Fibroblast of mammary gland (primary cell): ENCODE measurements around the gene NTM.

ENCODE experiments used
- DNase-seq: peaks from one replicate; pipeline ENCODE4 v3.0.0-alpha.2; 2010; ENCODE audit warnings: low read depth
- H3K4me3 ChIP-seq: 2 replicates; pipeline ENCODE4 v1.5.1; 2011; ENCODE audit warnings: low read depth, mild to moderate bottlenecking, low read length, moderate library complexity; ENCODE audit not compliant: control insufficient read depth
- TF ChIP-seq, protein P1 (sequence below): conservative IDR thresholded peaks from 2 replicates; pipeline ENCODE4 v1.5.1; 2011; ENCODE audit warnings: low read depth, low read length, inconsistent platforms; ENCODE audit not compliant: control insufficient read depth, insufficient read depth

NTM gene

DNA sequence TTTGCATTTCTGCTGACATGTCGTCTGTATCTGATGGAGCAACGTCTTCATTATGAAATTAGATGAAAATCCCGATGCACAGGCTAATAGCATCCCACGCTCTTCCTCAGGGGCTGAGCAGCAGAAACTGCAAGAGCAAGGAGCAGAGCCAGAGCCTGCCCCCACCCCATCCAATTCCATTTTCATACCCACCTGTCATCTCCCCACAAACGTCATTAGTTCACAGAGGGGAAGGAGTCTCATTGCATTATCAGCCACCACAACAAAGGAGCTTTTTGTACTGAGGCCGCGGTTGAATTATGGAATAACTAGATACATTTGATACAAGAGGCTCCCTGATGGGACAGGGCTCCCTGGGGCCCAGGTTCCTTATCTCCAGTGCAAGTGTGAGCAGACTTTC, 515.0 kb downstream of the NTM start:
- TF ChIP-seq, protein P1, sequence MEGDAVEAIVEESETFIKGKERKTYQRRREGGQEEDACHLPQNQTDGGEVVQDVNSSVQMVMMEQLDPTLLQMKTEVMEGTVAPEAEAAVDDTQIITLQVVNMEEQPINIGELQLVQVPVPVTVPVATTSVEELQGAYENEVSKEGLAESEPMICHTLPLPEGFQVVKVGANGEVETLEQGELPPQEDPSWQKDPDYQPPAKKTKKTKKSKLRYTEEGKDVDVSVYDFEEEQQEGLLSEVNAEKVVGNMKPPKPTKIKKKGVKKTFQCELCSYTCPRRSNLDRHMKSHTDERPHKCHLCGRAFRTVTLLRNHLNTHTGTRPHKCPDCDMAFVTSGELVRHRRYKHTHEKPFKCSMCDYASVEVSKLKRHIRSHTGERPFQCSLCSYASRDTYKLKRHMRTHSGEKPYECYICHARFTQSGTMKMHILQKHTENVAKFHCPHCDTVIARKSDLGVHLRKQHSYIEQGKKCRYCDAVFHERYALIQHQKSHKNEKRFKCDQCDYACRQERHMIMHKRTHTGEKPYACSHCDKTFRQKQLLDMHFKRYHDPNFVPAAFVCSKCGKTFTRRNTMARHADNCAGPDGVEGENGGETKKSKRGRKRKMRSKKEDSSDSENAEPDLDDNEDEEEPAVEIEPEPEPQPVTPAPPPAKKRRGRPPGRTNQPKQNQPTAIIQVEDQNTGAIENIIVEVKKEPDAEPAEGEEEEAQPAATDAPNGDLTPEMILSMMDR = no peak
- no peak for DNase-seq
- no peak overlapping the region for H3K4me3 ChIP-seq

DNA sequence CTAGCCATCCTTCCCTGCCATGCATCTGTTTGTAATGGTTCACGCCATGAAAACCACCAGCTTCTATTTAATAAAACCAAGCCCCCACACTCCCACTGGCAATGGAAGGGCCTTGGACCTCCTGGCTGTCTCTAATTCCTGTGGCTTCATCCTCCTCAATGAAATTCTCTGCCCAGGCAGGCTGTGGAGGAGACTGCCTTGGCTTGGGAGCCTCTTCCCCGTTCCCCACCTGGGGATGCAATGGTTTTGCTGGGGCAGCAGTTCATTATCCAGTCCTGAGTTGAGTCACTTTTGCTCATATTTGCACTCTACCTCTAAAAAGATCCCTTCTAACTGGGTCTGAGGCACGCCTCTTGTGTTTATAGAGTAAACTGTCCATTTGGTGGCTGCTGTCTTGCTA, 515.8 kb downstream of the NTM start:
- DNase-seq = no peak
- TF ChIP-seq, protein P1 = no peak
- H3K4me3 ChIP-seq = no peak overlapping the region

DNA sequence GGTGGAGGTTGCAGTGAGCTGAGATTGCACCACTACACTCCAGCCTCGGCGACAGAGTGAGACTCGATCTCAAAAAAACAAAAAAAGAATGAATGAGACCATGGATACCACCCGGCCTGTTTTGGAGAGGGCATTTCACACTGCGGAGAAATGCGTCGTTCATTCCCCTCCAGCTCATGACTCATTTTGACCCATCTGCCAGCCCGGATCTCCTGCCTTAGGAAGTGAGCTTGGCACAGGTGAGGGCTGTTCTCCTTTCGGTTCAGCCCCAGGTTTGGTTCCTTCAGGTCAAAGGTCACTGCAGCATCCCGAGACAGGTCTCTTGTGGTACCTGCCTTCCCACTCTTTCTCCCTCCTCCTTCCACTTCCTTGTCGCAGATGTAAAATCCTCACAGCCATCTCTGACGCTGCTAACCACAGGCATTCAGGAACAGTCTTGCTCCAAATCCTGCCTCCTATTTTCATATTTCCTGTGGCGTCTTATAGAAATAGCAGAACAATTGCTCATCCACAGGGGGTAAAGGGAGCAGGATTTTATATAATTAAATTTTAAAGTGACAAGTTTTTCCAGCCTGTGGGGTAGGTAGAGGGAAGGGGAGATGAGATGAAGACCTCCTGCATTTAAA, 517.9 kb downstream of the NTM start:
- TF ChIP-seq, protein P1 = no peak
- no peak overlapping the region for H3K4me3 ChIP-seq
- peak; percentile 85 for DNase-seq

DNA sequence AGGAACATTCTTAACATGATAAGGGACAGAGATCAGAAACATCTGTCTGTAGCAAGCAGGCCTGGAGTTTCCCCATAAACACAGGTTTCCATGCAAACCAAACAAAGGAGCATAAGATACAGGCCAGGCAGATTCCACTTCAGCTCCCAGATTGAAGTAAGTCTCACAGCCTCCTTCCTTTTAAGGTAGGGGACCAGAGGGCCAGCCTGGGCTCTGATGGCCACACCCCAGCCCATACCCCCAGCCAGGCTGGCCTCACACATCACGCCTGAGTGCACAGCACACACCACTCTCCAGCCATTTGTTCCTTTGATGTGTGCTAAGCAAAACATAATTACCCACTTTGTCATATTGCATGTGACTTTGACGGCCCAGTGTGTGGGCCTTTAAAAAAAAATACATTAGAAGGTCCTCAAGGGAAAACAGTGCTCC, 518.7 kb downstream of the NTM start:
- H3K4me3 ChIP-seq = no peak overlapping the region
- DNase-seq = peak; percentile 73
- TF ChIP-seq, protein P1 = no peak

DNA sequence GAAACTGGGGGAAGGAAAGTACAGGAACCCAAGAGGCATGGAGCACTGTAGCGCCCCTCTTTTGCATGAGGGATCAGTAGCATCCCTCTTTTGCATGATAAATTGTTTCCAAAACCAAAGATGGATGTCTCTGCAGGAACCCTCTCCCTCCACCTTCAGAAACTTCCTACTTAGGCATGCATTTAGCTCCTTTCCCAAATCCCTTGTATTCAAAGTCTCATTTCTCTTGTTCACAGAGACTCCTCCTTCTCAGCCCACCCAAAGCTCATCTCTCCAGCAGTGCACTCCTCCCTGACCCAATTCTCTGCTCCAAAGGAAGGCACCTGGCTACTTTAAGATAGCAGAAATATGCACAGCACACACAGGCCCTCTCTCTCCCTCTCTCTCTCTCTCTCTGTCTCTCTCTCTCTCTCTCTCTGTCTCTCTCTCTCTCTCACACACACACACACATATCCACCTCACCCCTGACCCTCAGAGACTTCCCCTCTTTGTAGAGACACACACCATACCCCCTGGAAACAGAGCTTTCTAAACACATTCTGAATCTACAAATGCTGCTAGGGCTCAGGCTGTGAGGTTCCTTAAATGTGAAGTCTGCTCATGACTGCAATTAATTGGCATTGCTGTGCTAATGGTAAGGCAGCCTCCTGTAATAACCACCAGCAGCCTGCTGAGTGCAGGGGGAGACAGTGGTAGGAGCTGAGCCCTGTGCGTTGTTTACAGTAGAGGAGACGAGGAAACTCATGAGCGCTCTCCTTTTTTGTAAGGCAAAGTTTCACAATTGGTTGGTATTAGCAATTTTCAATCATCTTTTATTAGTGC, 519.6 kb downstream of the NTM start:
- no peak for DNase-seq
- TF ChIP-seq, protein P1 = no peak
- H3K4me3 ChIP-seq = no peak overlapping the region

DNA sequence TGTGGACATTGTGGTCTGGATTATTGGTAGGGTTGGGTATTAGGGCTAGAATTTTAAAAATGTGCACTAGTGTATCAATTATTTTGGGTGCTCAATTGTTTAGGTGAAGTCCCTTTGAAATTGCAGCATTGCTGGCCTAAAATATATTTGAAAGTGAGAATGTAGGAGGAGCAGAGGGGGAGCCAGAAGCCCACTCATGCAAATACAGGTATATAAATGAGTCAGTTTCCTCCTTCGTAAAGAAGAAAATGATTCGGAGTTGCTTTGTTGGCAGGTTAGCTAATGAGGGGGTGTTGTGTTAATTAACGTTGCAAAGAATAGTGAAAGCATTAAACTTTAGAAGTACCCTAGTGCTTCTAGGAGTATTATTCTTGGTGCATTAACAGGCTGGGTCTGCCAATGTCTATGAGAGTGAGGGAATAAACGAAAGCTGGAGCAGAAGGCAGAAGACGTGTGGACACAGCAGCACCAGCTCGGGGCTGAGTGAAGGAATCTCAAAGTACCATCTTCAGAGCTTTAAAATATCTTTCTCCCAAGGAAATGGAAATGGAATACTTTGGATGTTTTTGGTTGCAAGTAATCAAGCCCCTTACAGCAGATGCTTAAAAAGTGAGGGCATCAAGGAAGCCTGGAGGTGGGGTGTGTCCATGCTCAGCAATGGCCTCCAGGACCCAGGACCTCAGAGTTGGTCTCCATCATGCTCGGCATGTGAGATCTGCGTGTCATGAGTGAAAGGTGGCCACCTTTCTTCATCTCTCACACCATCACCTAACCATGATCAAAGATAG, 522.9 kb downstream of the NTM start:
- TF ChIP-seq, protein P1 = no peak
- H3K4me3 ChIP-seq = no peak overlapping the region
- no peak for DNase-seq
